CD14-positive monocyte (primary cell): ENCODE data around the gene CENPB. TPM values are rescaled to one million over a fixed set of nuclear protein-coding genes. Genes with fewer than 3 reads are reported as not detected.

Source experiments
- DNase-seq, 3 donors: peaks; one replicate each; pipeline ENCODE4 v3.0.0-alpha.2; 2011 to 2022
- H2AFZ ChIP-seq: 2 replicates; pipeline ENCODE4 v1.6.0; 2012; ENCODE audit warnings: mild to moderate bottlenecking, low read depth, low read length, inconsistent platforms; ENCODE audit not compliant: insufficient read depth, poor library complexity, severe bottlenecking
- H3K27ac ChIP-seq, 2 donors: 1 replicate in 1 of 2; 2 replicates in 1 of 2; pipeline ENCODE4 v1.5.1; 2012 to 2013; ENCODE audit warnings: low read length in 2 of 2, control low read depth in 1 of 2, inconsistent platforms in 1 of 2, low read depth in 1 of 2, mild to moderate bottlenecking in 1 of 2
- H3K27me3 ChIP-seq, 2 donors: one replicate each; pipeline versions ENCODE4 v1.6.0 to v1.6.1; 2011 to 2013; ENCODE audit warnings: low read length in 2 of 2; ENCODE audit not compliant: control insufficient read depth in 2 of 2, insufficient read depth in 2 of 2
- H3K36me3 ChIP-seq, 2 donors: replicated peaks in 1 of 2; 1 replicate in 1 of 2; 2 replicates in 1 of 2; pipeline versions ENCODE4 v1.5.1 to v1.6.1; 2012 to 2013; ENCODE audit warnings: low read length in 2 of 2, control low read depth in 1 of 2, inconsistent platforms in 1 of 2, mild to moderate bottlenecking in 1 of 2; ENCODE audit not compliant: insufficient read depth in 2 of 2, control insufficient read depth in 1 of 2
- H3K4me1 ChIP-seq, 2 donors: 1 replicate in 1 of 2; 2 replicates in 1 of 2; pipeline versions ENCODE4 v1.5.1 to v1.6.1; 2012 to 2013; ENCODE audit warnings: low read length in 2 of 2, control low read depth in 1 of 2, inconsistent platforms in 1 of 2, mild to moderate bottlenecking in 1 of 2, moderate library complexity in 1 of 2; ENCODE audit not compliant: insufficient read depth in 2 of 2, control insufficient read depth in 1 of 2
- H3K4me2 ChIP-seq: replicated peaks from 2 replicates; pipeline ENCODE3; 2012; ENCODE audit warnings: low read length, moderate library complexity, mild to moderate bottlenecking; ENCODE audit not compliant: poor library complexity, severe bottlenecking; ENCODE audit errors: extremely low read depth
- H3K4me3 ChIP-seq, 3 experiments: fragments of 200-600 bp in 1 of 3; sonication (generic) in 1 of 3; replicated peaks in 1 of 3; 1 replicate in 2 of 3; 2 replicates in 1 of 3; pipeline ENCODE4 v1.5.1; 2011 to 2013; ENCODE audit warnings: low read length in 3 of 3, mild to moderate bottlenecking in 3 of 3, control low read depth in 2 of 3, low read depth in 2 of 3, inconsistent platforms in 1 of 3, moderate library complexity in 1 of 3
- H3K79me2 ChIP-seq: 2 replicates; pipeline ENCODE4 v1.6.0; 2012; ENCODE audit warnings: mild to moderate bottlenecking, control low read depth, inconsistent platforms, low read length, moderate library complexity; ENCODE audit not compliant: insufficient read depth
- H3K9ac ChIP-seq: 2 replicates; pipeline ENCODE4 v1.6.0; 2017; ENCODE audit warnings: low read length, mild to moderate bottlenecking; ENCODE audit not compliant: insufficient read depth, poor library complexity, severe bottlenecking
- H3K9me3 ChIP-seq, 2 donors: replicated peaks in 1 of 2; 1 replicate in 1 of 2; 2 replicates in 1 of 2; pipeline versions ENCODE4 v1.5.1 to v1.6.1; 2012 to 2013; ENCODE audit warnings: low read length in 2 of 2, control low read depth in 1 of 2; ENCODE audit not compliant: control insufficient read depth in 1 of 2, insufficient read depth in 1 of 2
- H4K20me1 ChIP-seq: 2 replicates; pipeline ENCODE4 v1.6.0; 2012; ENCODE audit warnings: mild to moderate bottlenecking, low read length, control low read depth, moderate library complexity; ENCODE audit not compliant: insufficient read depth
- H3K27ac Mint-ChIP-seq, 7 donors: one replicate each; pipeline ENCODE4 v1.8.0; 2020; ENCODE audit warnings: mild to moderate bottlenecking in 7 of 7, mixed read lengths in 7 of 7, moderate library complexity in 6 of 7, inconsistent platforms in 2 of 7
- H3K27me3 Mint-ChIP-seq, 3 donors: one replicate each; pipeline ENCODE4 v1.8.0; 2021 to 2022; ENCODE audit warnings: low read depth in 3 of 3, mild to moderate bottlenecking in 3 of 3, mixed read lengths in 3 of 3, moderate library complexity in 3 of 3, inconsistent platforms in 1 of 3
- H3K36me3 Mint-ChIP-seq, 2 donors: one replicate each; pipeline ENCODE4 v1.8.0; 2020; ENCODE audit warnings: mixed read lengths in 2 of 2, inconsistent platforms in 1 of 2, mild to moderate bottlenecking in 1 of 2
- H3K4me1 Mint-ChIP-seq: one replicate; pipeline ENCODE4 v1.8.0; 2020; ENCODE audit warnings: mild to moderate bottlenecking, mixed read lengths
- H3K4me3 Mint-ChIP-seq, 2 donors: one replicate each; pipeline ENCODE4 v1.8.0; 2020; ENCODE audit warnings: mild to moderate bottlenecking in 2 of 2, mixed read lengths in 2 of 2, moderate library complexity in 1 of 2
- H3K9me3 Mint-ChIP-seq, 7 donors: one replicate each; pipeline ENCODE4 v1.8.0; 2020 to 2022; ENCODE audit warnings: mixed read lengths in 7 of 7, mild to moderate bottlenecking in 6 of 7, moderate library complexity in 6 of 7, inconsistent platforms in 2 of 7
- CTCF ChIP-seq: fragments of 200-600 bp; IDR thresholded peaks from one replicate; pipeline ENCODE4 v1.8.0; 2022; ENCODE audit warnings: antibody characterized with exemption, mild to moderate bottlenecking
- WGBS: methylation state at CpG from one replicate; pipeline ENCODE4 v1.1.5; 2013; ENCODE audit warnings: missing lambda C conversion rate; ENCODE audit not compliant: insufficient coverage; 5-methylcytosine and 5-hydroxymethylcytosine counted together
- intact Hi-C, 2 donors: fragments of 100-400 bp; cut with micrococcal nuclease; formaldehyde crosslinking; loops; one replicate each; pipeline versions ENCODE4 v1.15.0 to v1.15.1; 2023
- polyA plus RNA-seq, 3 donors: library from polyadenylated mRNA; depleted of rRNA in 1 of 3; unstranded in 2 of 3; stranded (reverse) in 1 of 3; fragments of 300-500 nt in 2 of 3; fragments of >200 nt in 1 of 3; fragmentation: Illumina TruSeq in 2 of 3; gene quantifications; 1 replicate in 2 of 3; 2 replicates in 1 of 3; pipeline ENCODE4 v1.2.3, GENCODE V29; 2012 to 2021

CENPB gene
- polyA plus RNA-seq, 3 donors = 1.1 to 18.9 (median 1.4) TPM

GRCh38 chr20:3811467-3812258, 25.1 kb upstream of the CENPB start:
- peaks cover 62 to 64% of the 10 kb centered on the region in 2 donors for H3K4me1 ChIP-seq
- H3K27ac ChIP-seq = peak overlapping the region; percentile 93 to 100
- no peaks in the 10 kb centered on the region for H3K36me3 ChIP-seq
- DNase-seq = peak; percentile 98
- H4K20me1 ChIP-seq = no peaks in the 10 kb centered on the region
- H3K9me3 Mint-ChIP-seq = peaks cover 0 to 6% (median 0%) of the 10 kb centered on the region in 7 donors
- no peaks in the 10 kb centered on the region for H3K27me3 ChIP-seq
- peaks cover 60% of the 10 kb centered on the region for H3K4me1 Mint-ChIP-seq
- H3K36me3 Mint-ChIP-seq = peaks cover 3 to 4% of the 10 kb centered on the region in 2 donors
- peak overlapping the region; percentile 75 for H3K4me2 ChIP-seq
- WGBS = 0% methylated on average over 13 of the region's 20 CpGs
- peak overlapping the region; percentile 48 for H2AFZ ChIP-seq
- peak overlapping the region; percentile 35 to 74 (median 44) for H3K4me3 ChIP-seq
- H3K9me3 ChIP-seq = no peaks in the 10 kb centered on the region
- intact Hi-C loops = loop anchor here in 1 of 2 donors (10.0 kb wide), 1 partner anchor 47 kb away; the partner anchor contains the start of gene ADISSP
- H3K9ac ChIP-seq = peak overlapping the region; percentile 89
- no peaks in the 10 kb centered on the region for H3K79me2 ChIP-seq
- H3K27ac Mint-ChIP-seq = peak overlapping the region; percentile 97 to 99 (median 99)
- peak overlapping the region; percentile 82 to 94 for H3K4me3 Mint-ChIP-seq
- no peak for TF ChIP-seq CTCF
- H3K27me3 Mint-ChIP-seq = peaks cover 0 to 3% (median 3%) of the 10 kb centered on the region in 3 donors

- peak overlapping the region in 1 of 7 donors; percentile 69 for H3K27ac Mint-ChIP-seq
- Histone ChIP-seq H3K4me3 (peak overlapping the region in 1 of 3 experiments; percentile 42), H3K27ac (peak overlapping the region in 1 of 2 donors; percentile 76), H3K36me3 (peaks cover 0 to 16% of the 10 kb centered on the region in 2 donors), H3K79me2 (no peaks in the 10 kb centered on the region), H3K9ac (no peak overlapping the region), H3K27me3 (no peaks in the 10 kb centered on the region), H4K20me1 (no peaks in the 10 kb centered on the region), H2AFZ (no peak overlapping the region), H3K9me3 (no peaks in the 10 kb centered on the region), H3K4me1 (peaks cover 91 to 93% of the 10 kb centered on the region in 2 donors), H3K4me2 (peak overlapping the region; percentile 41)
- DNase-seq = no peak
- H3K4me3 Mint-ChIP-seq = no peak overlapping the region
- no peak for TF ChIP-seq CTCF
- H3K27me3 Mint-ChIP-seq = peaks cover 0 to 3% (median 0%) of the 10 kb centered on the region in 3 donors
- H3K36me3 Mint-ChIP-seq = peaks cover 16 to 21% of the 10 kb centered on the region in 2 donors
- H3K4me1 Mint-ChIP-seq = peaks cover 87% of the 10 kb centered on the region
- intact Hi-C loops = no loop called here
- WGBS = 100% methylated on average over 1 of the region's 3 CpGs
- H3K9me3 Mint-ChIP-seq = peaks cover 0 to 5% (median 0%) of the 10 kb centered on the region in 7 donors
Measured at GRCh38 chr20:3808544-3808943, 22.0 kb upstream of the CENPB start.
